Measurements from ENCODE around the gene NEDD8.

NEDD8 gene

DNA sequence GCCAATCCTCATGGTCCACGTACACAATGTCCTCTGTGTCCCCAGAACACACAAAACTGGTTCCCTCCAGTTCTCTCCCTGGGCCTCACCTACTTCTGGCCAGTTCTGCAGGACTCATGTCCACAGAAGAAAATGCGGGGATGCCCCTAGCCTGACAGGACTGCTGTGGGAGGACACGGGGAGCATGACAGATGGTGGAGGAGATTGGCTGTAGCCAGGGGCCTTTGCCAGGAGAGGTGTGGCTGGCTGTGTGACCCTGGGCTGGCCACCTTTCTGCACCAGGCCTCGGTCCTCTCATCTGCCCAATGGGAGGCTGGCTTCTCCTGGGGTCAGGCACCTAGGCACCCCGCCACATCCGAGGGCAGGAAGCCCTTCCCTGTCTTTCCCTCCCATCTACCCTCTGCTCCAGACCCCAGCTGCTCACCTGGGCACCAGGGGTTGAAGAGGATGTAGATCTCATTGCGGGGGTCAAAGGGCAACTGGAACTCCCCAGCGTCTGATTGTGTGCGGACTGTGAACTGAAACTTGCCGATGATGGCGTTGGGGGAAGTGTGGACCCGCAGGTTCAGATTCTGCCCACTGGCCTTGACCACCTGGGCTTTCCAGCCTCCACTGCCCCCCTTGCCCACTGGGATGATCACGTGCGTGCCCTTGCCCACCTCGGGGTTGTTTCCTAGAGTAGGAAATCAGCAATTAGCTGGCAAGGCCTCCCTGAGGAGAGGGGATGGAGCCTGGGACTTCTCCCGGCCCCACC, 28.0 kb upstream of the NEDD8 start:
- no peak for DNase-seq (ENCODE audit: low spot score)
- no peaks in the 10 kb centered on the region for H3K4me1 Mint-ChIP-seq (ENCODE audit: low read depth)
- no peaks in the 10 kb centered on the region for H3K27me3 Mint-ChIP-seq (ENCODE audit: low read depth)
- no peaks in the 10 kb centered on the region for H3K9me3 Mint-ChIP-seq
- peaks cover 4% of the 10 kb centered on the region for H3K36me3 Mint-ChIP-seq (ENCODE audit: low read depth)
- no peak overlapping the region for H3K4me3 Mint-ChIP-seq
- H3K27ac Mint-ChIP-seq, result no peak overlapping the region

DNA sequence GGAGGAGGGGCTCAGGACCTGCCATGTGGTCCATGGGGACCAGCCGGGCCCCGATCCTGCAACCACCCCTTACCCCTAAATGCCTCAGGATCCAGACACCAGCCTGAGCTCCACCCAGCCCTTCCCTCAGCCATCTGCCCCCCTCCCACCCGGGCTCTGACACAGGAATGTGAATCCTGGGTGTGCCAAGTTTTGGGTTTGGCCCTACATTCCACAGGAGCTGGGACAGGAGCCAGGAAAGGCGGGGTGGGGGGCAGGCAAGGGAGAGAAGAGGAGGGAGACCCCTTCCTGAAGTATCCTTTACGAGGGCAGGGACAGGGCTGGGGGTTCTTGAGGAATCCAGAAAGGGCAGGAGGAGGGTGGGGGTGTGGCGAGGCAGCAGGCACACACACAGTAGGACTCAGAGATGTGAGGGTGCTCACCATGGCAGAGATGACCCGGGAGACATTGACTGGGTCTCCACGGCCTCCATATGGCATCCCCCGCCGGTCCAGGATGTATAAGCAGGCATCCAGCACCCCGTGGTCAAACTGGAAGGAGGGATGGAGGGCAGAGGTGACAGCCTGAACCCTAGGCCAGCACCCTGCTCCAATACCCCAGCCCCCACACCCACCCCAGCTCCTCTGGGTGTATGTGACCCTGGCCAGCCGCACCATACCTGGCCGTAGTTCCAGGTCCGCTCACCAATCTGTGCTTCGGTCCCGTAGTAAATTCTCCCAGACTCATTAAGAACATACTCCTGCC, 27.3 kb upstream of the NEDD8 start:
- H3K36me3 Mint-ChIP-seq (ENCODE audit: low read depth), result peaks cover 6% of the 10 kb centered on the region
- DNase-seq (ENCODE audit: low spot score), result no peak
- H3K9me3 Mint-ChIP-seq, result no peaks in the 10 kb centered on the region
- no peaks in the 10 kb centered on the region for H3K4me1 Mint-ChIP-seq (ENCODE audit: low read depth)
- no peak overlapping the region for H3K4me3 Mint-ChIP-seq
- no peaks in the 10 kb centered on the region for H3K27me3 Mint-ChIP-seq (ENCODE audit: low read depth)
- H3K27ac Mint-ChIP-seq, result no peak overlapping the region

DNA sequence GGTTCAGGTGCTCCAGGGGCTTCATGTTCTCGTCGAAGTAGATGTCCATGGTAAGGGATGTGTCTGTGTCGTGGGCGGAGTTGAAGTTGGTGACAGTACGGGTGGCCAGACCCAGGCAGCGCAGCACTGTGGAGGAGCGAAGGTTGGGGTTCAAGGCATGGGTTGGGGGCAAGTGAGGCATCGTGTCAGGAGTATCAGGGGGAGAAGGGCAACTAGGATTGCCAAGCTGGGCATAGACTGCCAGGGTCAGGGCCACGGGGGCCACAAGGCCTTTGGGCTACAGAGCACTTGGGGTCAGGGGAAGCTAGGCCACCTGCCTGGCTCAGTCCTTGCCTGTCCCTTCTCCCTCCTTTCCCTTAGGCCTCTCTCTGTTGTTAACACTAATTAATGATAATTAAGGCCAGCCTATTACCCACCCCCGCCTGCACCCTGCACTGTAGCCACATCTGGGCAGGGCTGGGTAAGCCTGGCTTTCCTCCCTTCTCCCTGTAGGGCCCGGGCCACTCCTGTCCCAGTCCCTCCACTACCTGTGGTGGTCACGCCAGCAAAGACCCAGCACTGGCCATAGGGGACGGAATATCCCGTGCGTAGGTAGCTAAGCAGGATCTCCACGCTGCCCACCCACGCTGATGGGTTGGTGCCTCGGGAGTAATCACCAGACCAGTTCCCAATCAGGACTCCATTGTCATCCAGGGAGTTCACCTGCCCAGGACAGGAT, 26.5 kb upstream of the NEDD8 start:
- no peak overlapping the region for H3K4me3 Mint-ChIP-seq
- H3K4me1 Mint-ChIP-seq (ENCODE audit: low read depth), result no peaks in the 10 kb centered on the region
- H3K9me3 Mint-ChIP-seq, result no peaks in the 10 kb centered on the region
- peaks cover 8% of the 10 kb centered on the region for H3K36me3 Mint-ChIP-seq (ENCODE audit: low read depth)
- DNase-seq (ENCODE audit: low spot score), result no peak
- no peak overlapping the region for H3K27ac Mint-ChIP-seq
- H3K27me3 Mint-ChIP-seq (ENCODE audit: low read depth), result no peaks in the 10 kb centered on the region

DNA sequence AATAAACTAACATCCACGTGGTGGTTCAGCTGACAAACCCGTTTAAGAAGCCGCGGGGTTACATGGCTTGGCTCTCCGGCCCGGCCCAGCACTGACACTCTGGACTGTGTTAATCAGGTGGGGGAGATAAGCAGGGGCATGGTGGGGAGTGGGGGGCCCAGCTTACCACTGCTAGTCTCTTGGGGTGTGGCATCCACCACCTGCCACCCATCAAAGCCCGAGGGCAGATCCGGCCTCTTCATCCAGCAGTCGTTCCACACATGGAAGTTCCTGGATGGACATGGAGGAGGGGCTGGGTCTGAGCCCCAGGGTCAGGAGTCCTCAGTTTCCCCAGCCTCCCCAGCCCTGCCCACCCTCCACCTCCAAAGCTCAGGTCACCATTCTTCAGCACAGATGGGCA, 26.0 kb upstream of the NEDD8 start:
- Mint-ChIP-seq H3K27ac (no peak overlapping the region), H3K9me3 (no peaks in the 10 kb centered on the region), H3K27me3 (ENCODE audit: low read depth) (no peaks in the 10 kb centered on the region), H3K4me3 (no peak overlapping the region), H3K4me1 (ENCODE audit: low read depth) (no peaks in the 10 kb centered on the region), H3K36me3 (ENCODE audit: low read depth) (peaks cover 8% of the 10 kb centered on the region)
- no peak for DNase-seq (ENCODE audit: low spot score)

DNA sequence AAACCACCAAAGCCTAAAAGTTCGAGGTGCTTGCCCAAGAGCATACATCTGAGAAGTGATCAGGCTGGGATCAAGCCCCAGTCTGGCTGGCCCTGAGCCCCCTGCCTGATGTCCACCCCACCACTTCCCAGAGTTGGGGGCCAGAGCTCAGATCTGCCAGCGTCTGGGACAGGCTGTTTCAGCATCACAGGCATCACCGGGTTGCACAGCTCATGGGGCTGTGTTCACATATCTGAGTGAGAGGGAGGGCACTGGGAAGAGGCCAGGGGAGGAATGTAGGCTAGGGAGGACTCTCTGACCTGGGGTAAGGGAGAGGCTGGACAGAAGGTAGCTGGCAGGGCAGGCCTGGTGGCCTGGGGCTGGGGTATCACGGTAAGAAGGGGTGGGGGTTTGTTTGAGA, 24.8 kb upstream of the NEDD8 start:
- Mint-ChIP-seq H3K4me1 (ENCODE audit: low read depth) (no peaks in the 10 kb centered on the region), H3K27me3 (ENCODE audit: low read depth) (no peaks in the 10 kb centered on the region), H3K36me3 (ENCODE audit: low read depth) (peaks cover 8% of the 10 kb centered on the region), H3K9me3 (no peaks in the 10 kb centered on the region), H3K4me3 (no peak overlapping the region), H3K27ac (no peak overlapping the region)
- DNase-seq (ENCODE audit: low spot score), result no peak

DNA sequence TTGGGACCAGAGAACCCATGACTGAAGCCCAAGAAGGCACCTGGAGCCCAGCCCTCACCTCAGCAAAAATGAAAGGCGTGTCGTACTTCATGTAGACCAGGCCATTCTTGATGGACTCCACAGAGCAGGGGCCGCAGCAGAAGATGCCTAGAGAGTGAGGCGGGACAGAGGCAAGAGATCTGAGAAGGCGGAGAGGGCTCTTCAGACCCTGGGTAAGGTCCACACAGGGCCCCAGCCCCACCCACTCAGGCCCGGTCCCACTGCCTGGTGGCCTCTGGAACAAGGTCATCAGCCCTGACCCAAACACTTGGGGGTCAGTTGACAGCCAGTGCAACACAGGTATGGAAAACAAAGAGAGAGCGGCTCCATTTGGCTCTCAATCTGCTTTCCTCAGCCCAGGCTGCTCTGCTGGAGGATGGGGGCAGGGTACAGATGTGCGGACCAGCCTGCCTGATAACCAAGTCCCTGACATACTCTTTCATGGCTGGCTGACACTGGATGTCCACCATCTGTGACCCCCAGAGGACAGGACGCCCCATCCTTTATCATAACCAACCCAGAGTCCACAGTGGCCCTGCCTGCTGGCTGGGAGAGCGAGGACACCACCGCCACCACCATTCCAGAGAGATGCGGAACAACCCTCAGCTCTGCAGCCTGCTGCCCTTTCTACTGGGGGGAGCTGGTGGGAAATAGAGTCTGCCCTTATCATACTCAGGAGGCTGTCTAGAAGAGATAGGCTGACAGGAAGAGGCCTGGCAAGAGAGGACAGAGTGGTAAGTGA, 24.0 kb upstream of the NEDD8 start:
- Mint-ChIP-seq H3K27me3 (ENCODE audit: low read depth) (no peaks in the 10 kb centered on the region), H3K4me1 (ENCODE audit: low read depth) (peaks cover 5% of the 10 kb centered on the region), H3K9me3 (no peaks in the 10 kb centered on the region), H3K36me3 (ENCODE audit: low read depth) (peaks cover 11% of the 10 kb centered on the region), H3K27ac (no peak overlapping the region), H3K4me3 (no peak overlapping the region)
- DNase-seq (ENCODE audit: low spot score), result no peak

DNA sequence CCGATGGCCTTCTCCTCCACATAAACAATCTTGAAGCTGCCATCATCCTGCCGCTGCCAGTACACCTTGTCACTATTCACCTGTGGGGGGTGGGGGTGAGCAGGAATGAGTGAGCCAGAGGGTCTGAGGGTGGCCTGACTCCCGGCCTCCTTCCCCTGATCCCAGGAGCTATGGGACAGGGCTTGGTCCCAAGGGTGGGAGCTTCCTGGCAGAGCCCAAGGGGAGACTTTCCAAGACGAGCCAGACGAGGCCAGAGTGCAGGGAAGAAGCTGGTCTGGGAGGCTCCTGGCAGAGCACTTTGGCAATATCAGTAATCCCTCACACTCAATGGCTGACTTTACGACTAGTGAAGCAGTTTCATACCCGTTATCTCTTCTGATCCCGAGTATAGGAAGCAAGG, 23.3 kb upstream of the NEDD8 start:
- no peaks in the 10 kb centered on the region for H3K27me3 Mint-ChIP-seq (ENCODE audit: low read depth)
- no peak overlapping the region for H3K4me3 Mint-ChIP-seq
- no peak for DNase-seq (ENCODE audit: low spot score)
- H3K9me3 Mint-ChIP-seq, result no peaks in the 10 kb centered on the region
- no peak overlapping the region for H3K27ac Mint-ChIP-seq
- H3K4me1 Mint-ChIP-seq (ENCODE audit: low read depth), result peaks cover 12% of the 10 kb centered on the region
- H3K36me3 Mint-ChIP-seq (ENCODE audit: low read depth), result peaks cover 11% of the 10 kb centered on the region

DNA sequence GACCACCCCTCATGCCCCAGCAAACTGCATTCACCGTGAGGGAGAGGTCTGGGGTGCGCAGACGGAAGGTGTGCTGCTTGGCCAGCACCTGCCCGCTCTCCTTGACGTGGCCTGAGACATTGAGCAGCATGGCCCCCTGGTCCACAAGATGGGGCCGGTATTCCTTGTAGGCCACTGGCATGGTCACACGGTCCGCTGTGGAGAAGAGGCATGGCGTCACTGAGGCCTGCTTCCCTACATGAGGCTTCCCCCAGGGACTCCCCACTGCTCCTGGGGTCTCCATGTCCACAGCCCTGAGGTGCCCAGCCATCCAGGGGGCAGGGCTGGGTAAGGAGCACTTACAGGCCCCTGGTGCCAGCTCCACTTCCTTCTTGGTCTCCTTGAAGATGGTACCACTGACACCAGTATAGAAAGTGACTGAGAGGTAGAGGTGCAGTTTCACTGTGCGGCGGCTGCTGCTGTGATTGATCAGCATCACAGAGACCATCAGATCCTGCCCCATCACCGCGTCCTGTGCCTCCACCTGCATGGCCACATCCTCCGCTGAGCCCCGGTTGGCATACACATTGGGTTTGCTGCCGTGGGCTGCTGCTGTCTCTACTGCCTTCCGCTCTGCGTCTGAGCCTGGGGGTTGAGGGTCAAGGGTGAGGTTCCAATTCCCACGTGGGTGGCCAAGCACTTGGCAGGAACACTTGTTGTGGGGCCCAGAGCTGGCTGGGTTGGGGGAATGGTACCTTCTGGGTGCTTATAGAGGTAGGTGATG, 22.6 kb upstream of the NEDD8 start:
- no peak overlapping the region for H3K27ac Mint-ChIP-seq
- H3K4me1 Mint-ChIP-seq (ENCODE audit: low read depth), result peaks cover 18% of the 10 kb centered on the region
- no peak overlapping the region for H3K4me3 Mint-ChIP-seq
- peaks cover 10% of the 10 kb centered on the region for H3K36me3 Mint-ChIP-seq (ENCODE audit: low read depth)
- H3K9me3 Mint-ChIP-seq, result no peaks in the 10 kb centered on the region
- DNase-seq (ENCODE audit: low spot score), result no peak
- no peaks in the 10 kb centered on the region for H3K27me3 Mint-ChIP-seq (ENCODE audit: low read depth)

DNA sequence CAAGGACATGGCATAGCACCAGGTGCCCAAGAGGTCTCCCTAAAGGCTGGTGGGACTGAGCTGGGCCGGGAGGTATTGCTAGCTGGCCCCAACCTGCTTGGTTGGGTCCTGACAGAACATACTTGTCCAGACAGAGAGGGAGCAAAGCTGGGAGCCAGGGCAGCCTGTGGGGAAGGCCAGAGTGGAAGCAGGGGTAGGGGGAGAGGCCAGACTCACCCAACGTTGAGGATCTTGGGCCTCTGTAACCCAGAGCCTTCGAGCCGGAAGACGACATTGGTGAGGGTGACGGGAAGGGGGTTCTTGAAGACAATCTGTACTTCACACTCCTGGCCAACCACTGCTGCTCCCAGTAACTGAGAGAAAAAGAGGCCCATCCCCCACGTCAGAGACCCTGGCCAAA, 21.8 kb upstream of the NEDD8 start:
- Mint-ChIP-seq H3K4me3 (no peak overlapping the region), H3K9me3 (no peaks in the 10 kb centered on the region), H3K27me3 (ENCODE audit: low read depth) (no peaks in the 10 kb centered on the region), H3K36me3 (ENCODE audit: low read depth) (peaks cover 12% of the 10 kb centered on the region), H3K27ac (peak overlapping the region; percentile 60), H3K4me1 (ENCODE audit: low read depth) (peaks cover 20% of the 10 kb centered on the region)
- no peak for DNase-seq (ENCODE audit: low spot score)

DNA sequence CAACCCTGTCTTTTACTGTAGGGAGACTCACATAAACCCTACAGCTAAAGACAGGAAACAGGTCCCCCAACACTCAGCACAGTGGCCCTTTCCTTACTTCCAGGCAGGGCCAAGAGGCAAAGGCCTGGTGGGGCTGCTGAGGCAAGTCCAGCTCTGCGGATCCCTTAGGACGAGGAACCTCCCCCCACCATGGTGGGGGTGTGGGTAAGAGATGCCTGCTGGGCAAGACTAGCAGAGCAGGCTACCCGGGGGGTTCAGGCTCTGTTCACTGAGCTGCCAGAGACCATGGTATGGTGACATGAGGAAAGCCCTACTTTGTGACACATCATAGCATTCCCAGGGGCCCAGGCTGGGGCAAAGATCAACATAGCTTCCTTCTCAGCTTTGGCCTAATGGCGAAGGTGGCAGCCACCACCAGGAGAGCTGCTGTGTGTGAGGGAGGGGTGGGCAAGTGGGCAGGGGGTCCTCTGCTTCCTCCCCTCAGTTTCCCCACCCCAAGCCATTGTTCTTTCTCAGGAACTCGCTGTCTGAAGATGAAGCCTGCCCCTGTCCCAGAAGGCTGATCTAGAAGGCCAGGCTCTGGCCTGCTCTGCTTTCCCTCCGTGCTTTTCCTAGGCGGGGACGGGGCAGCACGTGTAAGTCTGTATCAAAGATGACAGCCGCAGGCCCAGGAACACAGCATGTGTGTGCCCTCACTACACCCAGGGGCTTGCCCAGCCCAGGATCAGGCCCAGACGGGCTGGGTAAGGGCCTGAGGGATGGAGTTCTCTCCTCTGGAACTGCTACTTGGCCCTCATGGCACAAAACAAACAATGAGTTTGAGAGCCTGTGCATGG, 20.3 kb upstream of the NEDD8 start:
- no peak overlapping the region for H3K27ac Mint-ChIP-seq
- no peak overlapping the region for H3K4me3 Mint-ChIP-seq
- H3K4me1 Mint-ChIP-seq (ENCODE audit: low read depth), result peaks cover 31% of the 10 kb centered on the region
- H3K36me3 Mint-ChIP-seq (ENCODE audit: low read depth), result peaks cover 10% of the 10 kb centered on the region
- DNase-seq (ENCODE audit: low spot score), result no peak
- H3K9me3 Mint-ChIP-seq, result no peaks in the 10 kb centered on the region
- H3K27me3 Mint-ChIP-seq (ENCODE audit: low read depth), result no peaks in the 10 kb centered on the region

DNA sequence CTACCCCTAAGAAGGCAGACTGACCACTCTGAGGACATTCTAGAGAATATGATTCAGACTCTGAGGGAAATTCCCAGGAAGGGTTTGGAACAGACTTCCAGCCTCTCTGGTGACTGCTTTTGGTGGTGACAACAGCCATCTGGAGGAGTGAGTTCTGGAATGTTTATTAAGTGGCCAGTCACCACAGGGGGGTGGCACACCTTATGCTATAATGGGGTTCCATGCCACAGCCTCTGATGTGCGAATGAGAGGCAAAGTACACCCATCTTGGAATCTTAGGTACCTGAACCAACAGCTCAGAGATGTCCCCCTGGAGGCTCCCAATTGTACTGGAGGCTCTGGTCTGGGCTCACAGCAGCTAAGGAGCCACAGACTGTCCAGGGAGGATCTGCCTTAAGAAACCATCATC, 19.7 kb upstream of the NEDD8 start:
- Mint-ChIP-seq H3K4me1 (ENCODE audit: low read depth) (peaks cover 35% of the 10 kb centered on the region), H3K27me3 (ENCODE audit: low read depth) (no peaks in the 10 kb centered on the region), H3K27ac (peak overlapping the region; percentile 9), H3K4me3 (no peak overlapping the region), H3K36me3 (ENCODE audit: low read depth) (peaks cover 12% of the 10 kb centered on the region), H3K9me3 (no peaks in the 10 kb centered on the region)
- DNase-seq (ENCODE audit: low spot score), result no peak

DNA sequence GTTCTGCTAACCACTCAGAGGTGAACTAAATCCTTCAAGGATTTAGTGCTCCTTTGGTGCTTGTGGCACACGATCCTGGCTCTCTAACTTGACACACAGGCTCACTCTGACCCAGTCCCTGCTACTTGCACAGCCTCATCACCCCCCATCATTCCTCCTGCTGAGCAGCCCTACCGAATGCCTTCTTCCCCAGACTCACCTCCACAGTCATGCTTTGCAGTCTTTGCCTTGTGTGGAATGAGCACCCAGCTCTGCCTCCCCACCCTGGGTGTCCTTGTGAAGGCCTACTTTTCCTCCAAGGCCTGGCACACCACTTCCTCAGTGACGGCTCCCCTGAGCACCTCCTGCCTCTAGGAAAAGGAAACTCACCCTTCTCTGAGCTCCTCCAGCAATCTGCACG, 18.2 kb upstream of the NEDD8 start:
- H3K4me1 Mint-ChIP-seq (ENCODE audit: low read depth), result peaks cover 38% of the 10 kb centered on the region
- H3K27me3 Mint-ChIP-seq (ENCODE audit: low read depth), result no peaks in the 10 kb centered on the region
- no peaks in the 10 kb centered on the region for H3K9me3 Mint-ChIP-seq
- no peak overlapping the region for H3K4me3 Mint-ChIP-seq
- no peak for DNase-seq (ENCODE audit: low spot score)
- peak overlapping the region; percentile 2 for H3K27ac Mint-ChIP-seq
- peaks cover 12% of the 10 kb centered on the region for H3K36me3 Mint-ChIP-seq (ENCODE audit: low read depth)

Data from T-helper 2 cell treated with Interferon-gamma antibody and Interleukin-4, amounts not matched to agents 5 μg/mL and 100 μg/mL, for 36 hours (primary cell).